ENCODE results near the gene CALU.

- TF ChIP-seq CTCF (IDR thresholded peaks at IDR 0.05; ENCODE audit: borderline replicate concordance, extremely low read depth, low read length, poor library complexity, severe bottlenecking) (no peak), EZH2 (IDR thresholded peaks at IDR 0.05; ENCODE audit: borderline replicate concordance, low read depth, low read length, severe bottlenecking) (no peak)
Observed at GRCh38 chr7:128799451-128799850, 60.3 kb downstream of the CALU start.
